ENCODE data around the gene ARID4B. TPM values are rescaled to one million over a fixed set of nuclear protein-coding genes. Genes with fewer than 3 reads are reported as not detected.

The ARID4B gene
- total RNA-seq, 1 experiment from 2014 or later, result 56.6 TPM

- no peak for TF ChIP-seq CTCF (IDR thresholded peaks at IDR 0.05; ENCODE audit: unreplicated experiment)
- intact Hi-C loops (cut with micrococcal nuclease; ENCODE audit: unreplicated experiment), result no loop called here
Observed at GRCh38 chr1:235145639-235146038, 182.3 kb downstream of the ARID4B start.

GRCh38 chr1:235142991-235143390, 185.0 kb downstream of the ARID4B start:
- Mint-ChIP-seq H3K27me3 (ENCODE audit: unreplicated experiment) (no peaks in the 10 kb centered on the region), H3K4me1 (ENCODE audit: low read depth, unreplicated experiment) (no peaks in the 10 kb centered on the region), H3K27ac (ENCODE audit: unreplicated experiment) (no peak overlapping the region), H3K9me3 (ENCODE audit: low read depth, unreplicated experiment) (no peaks in the 10 kb centered on the region), H3K4me3 (ENCODE audit: low read depth, unreplicated experiment) (no peak overlapping the region), H3K36me3 (ENCODE audit: insufficient read depth, unreplicated experiment) (peaks cover 33% of the 10 kb centered on the region)
- intact Hi-C loops (cut with micrococcal nuclease; ENCODE audit: unreplicated experiment), result no loop called here
- TF ChIP-seq CTCF (IDR thresholded peaks at IDR 0.05; ENCODE audit: unreplicated experiment), result no peak
- CTCF ChIA-PET, result no interaction called here
- BruUV-seq (replicated peaks), result no TSS peak
- DNase-seq, result no peak

More at GRCh38 chr1:235145639-235146038, 182.3 kb downstream of the ARID4B start:
- no peak for DNase-seq
- peaks cover 2% of the 10 kb centered on the region for H3K4me1 Mint-ChIP-seq (ENCODE audit: low read depth, unreplicated experiment)
- CTCF ChIA-PET, result interaction anchor here (0.6 to 0.7 kb wide), 3 partner anchors 19 to 667 kb away, joined by 4 to 6 read pairs (median 4); no protein-coding TSS in a partner anchor
- no peak overlapping the region for H3K4me3 Mint-ChIP-seq (ENCODE audit: low read depth, unreplicated experiment)
- H3K36me3 Mint-ChIP-seq (ENCODE audit: insufficient read depth, unreplicated experiment), result peaks cover 45% of the 10 kb centered on the region
- no peaks in the 10 kb centered on the region for H3K9me3 Mint-ChIP-seq (ENCODE audit: low read depth, unreplicated experiment)
- no peak overlapping the region for H3K27ac Mint-ChIP-seq (ENCODE audit: unreplicated experiment)
- H3K27me3 Mint-ChIP-seq (ENCODE audit: unreplicated experiment), result no peaks in the 10 kb centered on the region
- BruUV-seq (replicated peaks), result no TSS peak

- Mint-ChIP-seq H3K4me3 (ENCODE audit: low read depth, unreplicated experiment) (no peak overlapping the region), H3K9me3 (ENCODE audit: low read depth, unreplicated experiment) (no peaks in the 10 kb centered on the region), H3K27ac (ENCODE audit: unreplicated experiment) (no peak overlapping the region), H3K36me3 (ENCODE audit: insufficient read depth, unreplicated experiment) (peaks cover 45% of the 10 kb centered on the region), H3K27me3 (ENCODE audit: unreplicated experiment) (no peaks in the 10 kb centered on the region), H3K4me1 (ENCODE audit: low read depth, unreplicated experiment) (no peaks in the 10 kb centered on the region)
- intact Hi-C loops (cut with micrococcal nuclease; ENCODE audit: unreplicated experiment), result no loop called here
- TF ChIP-seq CTCF (IDR thresholded peaks at IDR 0.05; ENCODE audit: unreplicated experiment), result no peak
- no TSS peak for BruUV-seq (replicated peaks)
- CTCF ChIA-PET, result no interaction called here
- DNase-seq, result no peak
Observed at GRCh38 chr1:235139315-235139714, 188.7 kb downstream of the ARID4B start.

GRCh38 chr1:235138821-235139220, 189.2 kb downstream of the ARID4B start:
- H3K27me3 Mint-ChIP-seq (ENCODE audit: unreplicated experiment), result no peaks in the 10 kb centered on the region
- H3K27ac Mint-ChIP-seq (ENCODE audit: unreplicated experiment), result no peak overlapping the region
- no peaks in the 10 kb centered on the region for H3K4me1 Mint-ChIP-seq (ENCODE audit: low read depth, unreplicated experiment)
- BruUV-seq (replicated peaks), result no TSS peak
- intact Hi-C loops (cut with micrococcal nuclease; ENCODE audit: unreplicated experiment), result no loop called here
- TF ChIP-seq CTCF (IDR thresholded peaks at IDR 0.05; ENCODE audit: unreplicated experiment), result no peak
- H3K4me3 Mint-ChIP-seq (ENCODE audit: low read depth, unreplicated experiment), result no peak overlapping the region
- H3K9me3 Mint-ChIP-seq (ENCODE audit: low read depth, unreplicated experiment), result no peaks in the 10 kb centered on the region
- CTCF ChIA-PET, result no interaction called here
- DNase-seq, result no peak
- H3K36me3 Mint-ChIP-seq (ENCODE audit: insufficient read depth, unreplicated experiment), result peaks cover 49% of the 10 kb centered on the region
